CD4-positive, alpha-beta T cell treated with Interleukin-12 subunit alpha and Interleukin-12 subunit beta, for 1 hour (primary cell): Measurements from ENCODE around the gene BCS1L.

Experiments used
- DNase-seq: peaks from one replicate; pipeline ENCODE4 v3.0.0-alpha.2; 2020

The BCS1L gene

GRCh38 chr2:218659258-218659987 lies at the start of gene BCS1L, which contains the start of gene ZNF142:
TSS of gene BCS1L (plus strand) at chr2:218659683. CDS start at chr2:218660988, 1,305 bp downstream.
TSS of gene ZNF142 (minus strand) at chr2:218659623. CDS start at chr2:218656429, 3,194 bp downstream.
- peak; percentile 93 for DNase-seq

- no peak for DNase-seq
These were observed 43.6 kb upstream of the BCS1L start for GRCh38 chr2:218615868-218616315.

- DNase-seq: no peak
These were observed 41.2 kb upstream of the BCS1L start for GRCh38 chr2:218618102-218618860.

GRCh38 chr2:218621007-218621406 lies 38.5 kb upstream of the BCS1L start:
- DNase-seq: no peak

- DNase-seq: no peak
These were observed 36.7 kb upstream of the BCS1L start for GRCh38 chr2:218622606-218623365.

- no peak for DNase-seq
These were observed 36.1 kb upstream of the BCS1L start for GRCh38 chr2:218623366-218623705.

- DNase-seq: no peak
These were observed 33.1 kb upstream of the BCS1L start for GRCh38 chr2:218626369-218626768.

GRCh38 chr2:218627939-218628338 lies 31.5 kb upstream of the BCS1L start:
- no peak for DNase-seq

- no peak for DNase-seq
These were observed 27.6 kb upstream of the BCS1L start for GRCh38 chr2:218631837-218632236.

- no peak for DNase-seq
These were observed 23.8 kb upstream of the BCS1L start for GRCh38 chr2:218635719-218636118.

GRCh38 chr2:218638372-218638771 lies 21.1 kb upstream of the BCS1L start:
- DNase-seq: no peak

GRCh38 chr2:218642121-218642656 lies 17.3 kb upstream of the BCS1L start:
- DNase-seq: no peak

- no peak for DNase-seq
These were observed 16.7 kb upstream of the BCS1L start for GRCh38 chr2:218642786-218643185.

GRCh38 chr2:218643751-218644310 lies 15.7 kb upstream of the BCS1L start:
- DNase-seq: no peak

- DNase-seq: no peak
These were observed 14.8 kb upstream of the BCS1L start for GRCh38 chr2:218644721-218645120.

GRCh38 chr2:218645126-218645525 lies 14.4 kb upstream of the BCS1L start:
- no peak for DNase-seq

- DNase-seq: peak; percentile 59
These were observed 11.2 kb upstream of the BCS1L start for GRCh38 chr2:218648088-218648786.

GRCh38 chr2:218648787-218649100 lies 10.7 kb upstream of the BCS1L start:
- DNase-seq: no peak

- no peak for DNase-seq
These were observed 3.7 kb upstream of the BCS1L start for GRCh38 chr2:218655751-218656150.

GRCh38 chr2:218658671-218659257 lies 719 bp upstream of the BCS1L start:
- peak; percentile 50 for DNase-seq

GRCh38 chr2:218659988-218660358 lies 490 bp downstream of the BCS1L start:
- no peak for DNase-seq

GRCh38 chr2:218662377-218662776 lies 2.9 kb downstream of the BCS1L start:
- DNase-seq: no peak
